IMR-90 (cell line): ENCODE results near the gene SHCBP1L. TPM values are rescaled to one million over a fixed set of nuclear protein-coding genes. Genes with fewer than 3 reads are reported as not detected.

ENCODE experiments used
- ATAC-seq: fragments of 200-7000 bp; cut with Tn5 transposase; 2 replicates; pipeline ENCODE4 v1.9.1; 2020; ENCODE audit warnings: low read depth, mild to moderate bottlenecking, moderate library complexity
- BruUV-seq: library from RNA; stranded (reverse); fragments of 400-500 nt; replicated peaks from 2 replicates; lab custom pipeline; 2021; lab: Mats Ljungman, UMichigan
- CTCF ChIA-PET: fragments of 300-600 bp; formaldehyde crosslinking; extraction: SDS; loops from one replicate; lab custom pipeline; 2021; ENCODE audit warnings: antibody characterized with exemption; lab: Yijun Ruan, JAX
- POLR2A ChIA-PET: fragments of 300-600 bp; sonication (Branson Sonifier 250); formaldehyde crosslinking; loops from one replicate; lab custom pipeline; 2022; ENCODE audit warnings: antibody characterized with exemption; ENCODE audit not compliant: unreplicated experiment; lab: Charles Lee
- DNase-seq: peaks from one replicate; pipeline ENCODE4 v3.0.0; 2013
- H2AFZ ChIP-seq: replicated peaks from 2 replicates; pipeline ENCODE3; 2013; ENCODE audit warnings: low read length, mild to moderate bottlenecking; ENCODE audit not compliant: poor library complexity
- H2AK5ac ChIP-seq: 2 replicates; pipeline ENCODE4 v1.6.1; 2013; ENCODE audit warnings: low read depth, low read length, inconsistent platforms
- H2AK9ac ChIP-seq: replicated peaks from 2 replicates; pipeline ENCODE3; 2013; ENCODE audit warnings: mild to moderate bottlenecking, low read depth, low read length, moderate library complexity; ENCODE audit not compliant: poor library complexity
- H2BK120ac ChIP-seq: 2 replicates; pipeline ENCODE4 v1.6.1; 2013; ENCODE audit warnings: low read depth, low read length, inconsistent platforms
- H2BK15ac ChIP-seq: 3 replicates; pipeline ENCODE4 v1.6.1; 2013; ENCODE audit warnings: low read depth, low read length, inconsistent platforms
- H2BK20ac ChIP-seq: 2 replicates; pipeline ENCODE4 v1.6.1; 2013; ENCODE audit warnings: low read depth, mild to moderate bottlenecking, inconsistent platforms, low read length, moderate library complexity
- H2BK5ac ChIP-seq: 2 replicates; pipeline ENCODE4 v1.6.1; 2013; ENCODE audit warnings: mild to moderate bottlenecking, low read depth, low read length, inconsistent platforms; ENCODE audit not compliant: poor library complexity, severe bottlenecking
- H3K14ac ChIP-seq: replicated peaks from 2 replicates; pipeline ENCODE4 v1.6.1; 2013; ENCODE audit warnings: low read depth, low read length, inconsistent platforms
- H3K18ac ChIP-seq: 2 replicates; pipeline ENCODE4 v1.6.1; 2013; ENCODE audit warnings: low read depth, low read length, control low read depth
- H3K23ac ChIP-seq: 2 replicates; pipeline ENCODE4 v1.6.1; 2013; ENCODE audit warnings: low read depth, low read length, inconsistent platforms
- H3K27ac ChIP-seq: 2 replicates; pipeline ENCODE4 v1.5.1; 2013; ENCODE audit warnings: mild to moderate bottlenecking, control low read depth, low read length; ENCODE audit not compliant: insufficient read depth
- H3K27me3 ChIP-seq: 2 replicates; pipeline ENCODE4 v1.6.1; 2013; ENCODE audit warnings: low read length; ENCODE audit not compliant: control insufficient read depth, insufficient read depth
- H3K36me3 ChIP-seq: 2 replicates; pipeline ENCODE4 v1.6.1; 2013; ENCODE audit warnings: low read length, mixed read lengths; ENCODE audit not compliant: control insufficient read depth, insufficient read depth
- H3K4ac ChIP-seq: 2 replicates; pipeline ENCODE4 v1.6.1; 2013; ENCODE audit warnings: low read depth, low read length, inconsistent platforms
- H3K4me1 ChIP-seq: 2 replicates; pipeline ENCODE4 v1.6.1; 2013; ENCODE audit warnings: low read length, mixed read lengths; ENCODE audit not compliant: control insufficient read depth, insufficient read depth
- H3K4me2 ChIP-seq: 2 replicates; pipeline ENCODE4 v1.6.1; 2013; ENCODE audit warnings: low read depth, mild to moderate bottlenecking, control low read depth, low read length, moderate library complexity
- H3K4me3 ChIP-seq: 2 replicates; pipeline ENCODE4 v1.5.1; 2013; ENCODE audit warnings: low read depth, mild to moderate bottlenecking, control low read depth, low read length, moderate library complexity; ENCODE audit not compliant: insufficient read depth
- H3K56ac ChIP-seq: 2 replicates; pipeline ENCODE4 v1.6.1; 2013; ENCODE audit warnings: low read length, inconsistent platforms; ENCODE audit not compliant: insufficient read depth; ENCODE audit errors: extremely low read depth
- H3K79me1 ChIP-seq, 2 experiments: 2 replicates each; pipeline ENCODE4 v1.6.1; 2013; ENCODE audit warnings: low read length in 2 of 2, inconsistent platforms in 1 of 2, low read depth in 1 of 2
- H3K9ac ChIP-seq: 2 replicates; pipeline ENCODE4 v1.6.1; 2013; ENCODE audit warnings: low read depth, low read length, control low read depth
- H3K9me1 ChIP-seq: 2 replicates; pipeline ENCODE4 v1.6.1; 2013; ENCODE audit warnings: low read length, inconsistent platforms; ENCODE audit not compliant: insufficient read depth
- H3K9me3 ChIP-seq: 2 replicates; pipeline ENCODE4 v1.6.1; 2013; ENCODE audit warnings: low read length; ENCODE audit not compliant: control insufficient read depth, insufficient read depth
- H4K20me1 ChIP-seq: 2 replicates; pipeline ENCODE4 v1.6.1; 2013; ENCODE audit warnings: low read length, inconsistent platforms; ENCODE audit not compliant: insufficient read depth
- H4K5ac ChIP-seq: 2 replicates; pipeline ENCODE4 v1.6.1; 2013; ENCODE audit warnings: mild to moderate bottlenecking, low read depth, low read length, control low read depth
- H4K8ac ChIP-seq, 2 experiments: 2 replicates each; pipeline ENCODE4 v1.6.1; 2013; ENCODE audit warnings: low read depth in 2 of 2, low read length in 2 of 2, control low read depth in 1 of 2, inconsistent platforms in 1 of 2
- H4K91ac ChIP-seq: 2 replicates; pipeline ENCODE4 v1.6.1; 2013; ENCODE audit warnings: low read depth, low read length, inconsistent platforms; ENCODE audit not compliant: insufficient read depth
- CEBPB ChIP-seq: IDR thresholded peaks from 2 replicates; pipeline ENCODE4 v1.6.1; 2012; ENCODE audit warnings: low read depth, low read length, improper control_type of control experiment
- FOS ChIP-seq: fragments of 150-350 bp; IDR thresholded peaks from 2 replicates; pipeline ENCODE4 v1.6.1; 2016; ENCODE audit warnings: low read depth, low read length
- MAZ ChIP-seq: IDR thresholded peaks from 2 replicates; pipeline ENCODE4 v1.6.1; 2012; ENCODE audit warnings: low read depth, mild to moderate bottlenecking, low read length, improper control_type of control experiment, moderate library complexity, borderline replicate concordance
- NFE2L2 ChIP-seq: fragments of 150-350 bp; IDR thresholded peaks from 2 replicates; pipeline ENCODE4 v1.6.1; 2016; ENCODE audit warnings: low read depth, mild to moderate bottlenecking, low read length
- RAD21 ChIP-seq: IDR thresholded peaks from 2 replicates; pipeline ENCODE4 v1.6.1; 2012; ENCODE audit warnings: low read length, improper control_type of control experiment
- WGBS, 2 experiments: methylation state at CpG; one replicate each; pipeline versions ENCODE4 v1.1.5 to v1.1.7; 2013; ENCODE audit warnings: missing lambda C conversion rate in 2 of 2; ENCODE audit not compliant: insufficient read length in 1 of 2; ENCODE audit errors: extremely low coverage in 2 of 2; 5-methylcytosine and 5-hydroxymethylcytosine counted together
- dilution Hi-C: fragments of 300-500 bp; cut with HindIII; formaldehyde crosslinking; loops from one replicate; pipeline ENCODE4 v1.14.3; 2018; ENCODE audit warnings: low sequenced_read_pairs; ENCODE audit not compliant: unreplicated experiment
- in situ Hi-C: fragments of 300-500 bp; cut with MboI; formaldehyde crosslinking; loops from 3 replicates; pipeline ENCODE4 v1.14.3; 2019; ENCODE audit warnings: low sequenced_read_pairs, inconsistent platforms, mixed read lengths
- intact Hi-C: fragments of 100-400 bp; cut with micrococcal nuclease; formaldehyde crosslinking; loops from 2 replicates; pipeline ENCODE4 v1.10.0; 2022
- polyA plus RNA-seq, 3 experiments: library from polyadenylated mRNA; depleted of rRNA; stranded (reverse); fragments of >200 nt; gene quantifications; 2 replicates each; pipeline ENCODE4 v1.2.3, GENCODE V29; 2012; ENCODE audit warnings: low replicate concordance in 1 of 3
- total RNA-seq: library from RNA; depleted of rRNA; stranded (reverse); fragments of >200 nt; gene quantifications from 2 replicates; pipeline ENCODE4 v1.2.3, GENCODE V29; 2012

The SHCBP1L gene
- total and polyA plus RNA-seq, 2 of the 4 experiments (the other 2 are of a cell fraction): not detected

DNA sequence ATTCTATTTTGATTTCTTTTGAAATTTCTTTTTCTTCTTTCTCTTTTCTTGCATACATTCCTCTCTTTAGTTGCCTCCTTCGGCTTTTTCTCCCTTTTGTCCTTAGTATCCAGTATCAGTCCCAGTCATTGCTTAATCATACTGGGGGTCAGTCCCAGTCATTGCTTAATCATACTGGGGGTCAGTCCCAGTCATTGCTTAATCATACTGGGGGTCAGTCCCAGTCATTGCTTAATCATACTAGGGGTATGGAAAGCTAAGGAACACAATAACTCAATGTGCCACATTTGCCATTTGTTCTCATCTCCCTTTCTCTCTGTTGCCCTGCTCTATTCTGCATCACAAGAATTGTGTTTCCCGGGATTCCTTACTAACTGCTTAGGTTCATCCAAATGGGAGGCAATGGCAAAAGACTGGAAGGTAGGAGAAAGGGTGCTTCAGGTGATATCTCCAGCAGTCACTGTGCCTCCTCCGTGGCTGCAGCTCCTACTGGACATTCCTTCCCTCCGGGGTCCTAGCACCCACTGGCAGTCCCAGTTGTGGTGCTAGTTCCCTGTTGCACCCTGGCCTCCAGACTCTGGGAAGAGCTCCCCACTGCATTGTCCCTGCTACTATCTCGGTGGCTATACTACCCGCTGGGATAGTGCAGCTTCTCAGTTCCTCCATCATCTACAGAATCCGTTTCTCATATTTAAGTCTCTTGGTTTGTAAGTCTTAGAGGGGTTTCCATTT, 37.6 kb upstream of the SHCBP1L start:
- Histone ChIP-seq H3K4me3 (no peak overlapping the region), H4K5ac (peak overlapping the region; percentile 75), H3K27ac (peak overlapping the region; percentile 51), H2BK15ac (peak overlapping the region; percentile 81; the same call in 1 of the 3 replicates), H3K23ac (peak overlapping the region; percentile 21; the same call in 1 of the 2 replicates), H3K79me1 (no peaks in the 10 kb centered on the region), H3K4ac (peak overlapping the region; percentile 71), H3K9me1 (peaks cover 3% of the 10 kb centered on the region; the same call in 1 of the 2 replicates), H3K4me2 (peak overlapping the region; percentile 53), H4K8ac (peak overlapping the region; percentile 54 to 70; a peak in 3 of 4 replicates), H3K56ac (no peak overlapping the region), H3K18ac (peak overlapping the region; percentile 75), H2AK9ac (peak overlapping the region; percentile 76), H2BK120ac (peak overlapping the region; percentile 78), H3K9me3 (no peaks in the 10 kb centered on the region), H2AFZ (peak overlapping the region; percentile 76), H3K9ac (no peak overlapping the region), H2BK5ac (peak overlapping the region; percentile 66), H4K20me1 (no peaks in the 10 kb centered on the region), H2AK5ac (peak overlapping the region; percentile 65), H3K27me3 (no peaks in the 10 kb centered on the region), H4K91ac (peak overlapping the region; percentile 67), H3K36me3 (no peaks in the 10 kb centered on the region), H3K4me1 (peaks cover 7% of the 10 kb centered on the region), H2BK20ac (peak overlapping the region; percentile 30), H3K14ac (peak overlapping the region; percentile 14; the same call in 1 of the 2 replicates)
- ChIA-PET POLR2A (no interaction called here), CTCF (interaction anchor here (0.6 to 1.4 kb wide), 3 partner anchors 16 to 28 kb away, joined by 3 to 6 read pairs (median 3); no protein-coding TSS in a partner anchor)
- no CpG with 5 or more reads among the region's 7 CpGs for WGBS, 2 experiments
- DNase-seq: peak; percentile 78
- TF ChIP-seq MAZ (peak; percentile 59; the same call in 1 of the 2 replicates), RAD21 (no peak), FOS (peak; percentile 92), NFE2L2 (peak; percentile 27; the same call in 1 of the 2 replicates), CEBPB (peak; percentile 98)
- peak; percentile 87 for ATAC-seq
- dilution Hi-C loops (no loop called here), in situ Hi-C loops (no loop called here), intact Hi-C loops (no loop called here)
- BruUV-seq: no TSS peak
